Ishikawa (cell line): Measurements from ENCODE around the gene CORO7.

Experiments used
- CEBPB ChIP-seq: IDR thresholded peaks from 2 replicates; pipeline ENCODE4 v1.6.1; 2012
- CREB1 ChIP-seq: IDR thresholded peaks from 2 replicates; pipeline ENCODE4 v1.6.1; 2012; ENCODE audit warnings: low read depth
- EGR1 ChIP-seq: IDR thresholded peaks from 2 replicates; pipeline ENCODE4 v1.6.1; 2012
- EP300 ChIP-seq: IDR thresholded peaks from 2 replicates; pipeline ENCODE4 v1.6.1; 2012; ENCODE audit warnings: borderline replicate concordance
- FOXM1 ChIP-seq: IDR thresholded peaks from 2 replicates; pipeline ENCODE4 v1.6.1; 2012; ENCODE audit warnings: low read depth, borderline replicate concordance
- MAX ChIP-seq: IDR thresholded peaks from 2 replicates; pipeline ENCODE4 v1.6.1; 2012
- NFIC ChIP-seq: IDR thresholded peaks from 2 replicates; pipeline ENCODE4 v1.6.1; 2012
- RAD21 ChIP-seq: IDR thresholded peaks from 2 replicates; pipeline ENCODE4 v1.6.1; 2012; ENCODE audit warnings: low read depth
- REST ChIP-seq: IDR thresholded peaks from 2 replicates; pipeline ENCODE4 v1.6.1; 2012; ENCODE audit warnings: low read depth, mild to moderate bottlenecking
- TAF1 ChIP-seq: IDR thresholded peaks from 2 replicates; pipeline ENCODE4 v1.6.1; 2012; ENCODE audit warnings: low read depth, mild to moderate bottlenecking
- TCF12 ChIP-seq: IDR thresholded peaks from 2 replicates; pipeline ENCODE4 v1.6.1; 2012; ENCODE audit warnings: low read depth
- TEAD4 ChIP-seq: IDR thresholded peaks from 2 replicates; pipeline ENCODE4 v1.6.1; 2012
- YY1 ChIP-seq: IDR thresholded peaks from 2 replicates; pipeline ENCODE4 v1.6.1; 2012; ENCODE audit warnings: low read depth
- ZBTB7A ChIP-seq: IDR thresholded peaks from 2 replicates; pipeline ENCODE4 v1.6.1; 2012; ENCODE audit warnings: low read depth
- TF ChIP-seq, protein P1 (sequence below): IDR thresholded peaks from 2 replicates; pipeline ENCODE4 v1.6.1; 2012

The CORO7 gene

GRCh38 chr16:4317532-4318450, 98.6 kb downstream of the CORO7 start:
- no peak for TF ChIP-seq CEBPB
- no peak for TF ChIP-seq RAD21
- TF ChIP-seq ZBTB7A, result peak; percentile 22; the same call in 1 of the 2 replicates
- TF ChIP-seq NFIC, result no peak; the same call in none of the 2 replicates
- no peak for TF ChIP-seq MAX
- TF ChIP-seq YY1, result no peak
- TF ChIP-seq EP300, result peak; percentile 41; the same call in 1 of the 2 replicates
- no peak for TF ChIP-seq FOXM1
- no peak for TF ChIP-seq TAF1
- TF ChIP-seq EGR1, result no peak
- TF ChIP-seq, protein P1, sequence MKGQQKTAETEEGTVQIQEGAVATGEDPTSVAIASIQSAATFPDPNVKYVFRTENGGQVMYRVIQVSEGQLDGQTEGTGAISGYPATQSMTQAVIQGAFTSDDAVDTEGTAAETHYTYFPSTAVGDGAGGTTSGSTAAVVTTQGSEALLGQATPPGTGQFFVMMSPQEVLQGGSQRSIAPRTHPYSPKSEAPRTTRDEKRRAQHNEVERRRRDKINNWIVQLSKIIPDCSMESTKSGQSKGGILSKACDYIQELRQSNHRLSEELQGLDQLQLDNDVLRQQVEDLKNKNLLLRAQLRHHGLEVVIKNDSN, result no peak
- no peak for TF ChIP-seq TEAD4
- TF ChIP-seq TCF12, result peak; percentile 72; the same call in 1 of the 2 replicates
- no peak for TF ChIP-seq CREB1
- TF ChIP-seq REST, result no peak

- peak; percentile 63; the same call in 1 of the 2 replicates for TF ChIP-seq EGR1
- peak; percentile 70; the same call in 1 of the 2 replicates for TF ChIP-seq CEBPB
- peak; percentile 23; the same call in 1 of the 2 replicates for TF ChIP-seq RAD21
- TF ChIP-seq, protein P1, result no peak
- no peak for TF ChIP-seq CREB1
- TF ChIP-seq TEAD4, result peak; percentile 97
- peak; percentile 80 for TF ChIP-seq FOXM1
- TF ChIP-seq TCF12, result peak; percentile 99
- TF ChIP-seq NFIC, result peak; percentile 100
- peak; percentile 83 for TF ChIP-seq MAX
- TF ChIP-seq TAF1, result no peak; the same call in 1 of the 2 replicates
- TF ChIP-seq YY1, result no peak; the same call in 1 of the 2 replicates
- TF ChIP-seq EP300, result peak; percentile 95
- TF ChIP-seq REST, result no peak
- peak; percentile 71; the same call in 1 of the 2 replicates for TF ChIP-seq ZBTB7A
Measured at GRCh38 chr16:4316864-4317531, 99.4 kb downstream of the CORO7 start.

DNA sequence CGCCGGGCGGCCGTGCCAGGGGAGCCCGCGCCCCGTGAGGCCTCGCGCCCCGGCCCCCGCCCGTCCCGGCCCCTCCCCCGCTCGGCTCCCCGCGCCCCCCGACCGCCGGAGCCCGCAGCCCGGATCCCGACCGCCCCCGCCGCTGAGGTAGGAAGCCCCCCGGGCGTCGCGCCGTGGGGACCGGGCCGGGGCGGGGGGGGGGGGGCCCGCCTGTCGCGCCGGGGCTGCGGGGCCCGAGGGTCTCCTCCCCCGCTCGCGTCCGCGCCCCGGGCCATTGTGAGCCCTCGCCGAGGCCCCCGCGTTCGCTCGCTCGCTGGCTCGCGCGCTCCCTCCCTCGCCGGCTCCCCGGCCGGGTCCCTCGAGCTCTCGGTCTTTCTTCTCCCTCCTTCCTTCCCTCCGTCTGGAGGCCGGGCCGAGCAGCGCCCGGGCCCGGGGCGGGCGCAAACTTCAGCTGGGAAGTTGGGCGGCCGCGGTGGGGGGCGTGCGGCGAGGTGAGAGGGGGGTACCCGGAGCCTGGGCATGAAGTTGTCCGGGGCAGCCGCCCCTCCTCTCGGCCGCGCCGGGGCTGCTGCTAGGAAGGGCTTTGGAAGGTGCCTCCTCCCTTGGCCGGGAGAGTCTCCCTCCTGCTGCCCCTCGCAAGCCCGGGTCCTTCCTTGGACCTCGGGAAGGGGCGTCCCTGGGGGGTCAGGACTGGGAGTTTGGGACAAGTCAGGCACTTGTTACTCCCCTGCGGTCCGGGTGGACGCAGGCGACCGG, 100.1 kb downstream of the CORO7 start:
- TF ChIP-seq CEBPB, result no peak
- TF ChIP-seq CREB1, result no peak
- TF ChIP-seq FOXM1, result no peak
- no peak for TF ChIP-seq TCF12
- peak; percentile 51 for TF ChIP-seq TAF1
- TF ChIP-seq, protein P1, result no peak
- peak; percentile 96 for TF ChIP-seq ZBTB7A
- no peak for TF ChIP-seq REST
